Caco-2 (cell line): ENCODE results near the gene BRD1. TPM values are rescaled to one million over a fixed set of nuclear protein-coding genes. Genes with fewer than 3 reads are reported as not detected.

Source experiments
- BruUV-seq: library from RNA; stranded (reverse); fragments of 400-500 nt; replicated peaks from 2 replicates; lab custom pipeline; 2021; lab: Mats Ljungman, UMichigan
- CTCF ChIA-PET: fragments of 300-600 bp; sonication (Branson Sonifier 250); formaldehyde crosslinking; loops from one replicate; lab custom pipeline; 2022; ENCODE audit warnings: antibody characterized with exemption; lab: Charles Lee
- POLR2A ChIA-PET: fragments of 300-600 bp; sonication (Branson Sonifier 250); formaldehyde crosslinking; loops from one replicate; lab custom pipeline; 2022; ENCODE audit warnings: antibody characterized with exemption; lab: Charles Lee
- DNase-seq, 2 experiments: peaks; one replicate each; pipeline versions ENCODE4 v3.0.0 to v3.0.0-alpha.2; 2020 to 2022
- H3K27me3 ChIP-seq: replicated peaks from 2 replicates; pipeline ENCODE4 v1.6.0; 2011; ENCODE audit warnings: low read length; ENCODE audit not compliant: control insufficient read depth, insufficient read depth
- H3K36me3 ChIP-seq: 2 replicates; pipeline ENCODE4 v1.5.1; 2011; ENCODE audit warnings: low read length; ENCODE audit not compliant: control insufficient read depth, insufficient read depth
- H3K4me1 ChIP-seq: fragments of 250-450 bp; sonication (Bioruptor Pico); 2 replicates; pipeline ENCODE4 v1.5.1; 2020; ENCODE audit warnings: mild to moderate bottlenecking
- H3K4me3 ChIP-seq: 2 replicates; pipeline ENCODE4 v1.5.1; 2011; ENCODE audit warnings: low read depth, mild to moderate bottlenecking, control low read depth, low read length
- H3K9me3 ChIP-seq: fragments of 250-450 bp; sonication (Bioruptor Pico); 2 replicates; pipeline ENCODE4 v1.5.1; 2020; ENCODE audit warnings: mild to moderate bottlenecking, moderate library complexity
- H3K27ac Mint-ChIP-seq: one replicate; pipeline ENCODE4 v1.8.0; 2022; ENCODE audit warnings: mixed read lengths; ENCODE audit not compliant: unreplicated experiment
- H3K27me3 Mint-ChIP-seq: one replicate; pipeline ENCODE4 v1.8.0; 2022; ENCODE audit warnings: mixed read lengths; ENCODE audit not compliant: insufficient read depth, unreplicated experiment
- H3K36me3 Mint-ChIP-seq: one replicate; pipeline ENCODE4 v1.8.0; 2022; ENCODE audit warnings: mild to moderate bottlenecking, mixed read lengths; ENCODE audit not compliant: insufficient read depth, unreplicated experiment
- H3K4me1 Mint-ChIP-seq: one replicate; pipeline ENCODE4 v1.8.0; 2022; ENCODE audit warnings: low read depth, mixed read lengths; ENCODE audit not compliant: unreplicated experiment
- H3K4me3 Mint-ChIP-seq: one replicate; pipeline ENCODE4 v1.8.0; 2022; ENCODE audit warnings: mild to moderate bottlenecking, moderate library complexity, mixed read lengths; ENCODE audit not compliant: unreplicated experiment
- H3K9me3 Mint-ChIP-seq: one replicate; pipeline ENCODE4 v1.8.0; 2022; ENCODE audit warnings: mixed read lengths; ENCODE audit not compliant: unreplicated experiment
- CTCF ChIP-seq, 2 experiments: fragments of 200-600 bp in 1 of 2; IDR thresholded peaks; 1 replicate in 1 of 2; 2 replicates in 1 of 2; pipeline versions ENCODE4 v1.5.1 to v1.8.0; 2011 to 2022; ENCODE audit warnings: antibody characterized with exemption in 1 of 2, control low read depth in 1 of 2, inconsistent platforms in 1 of 2, low read depth in 1 of 2, low read length in 1 of 2, mild to moderate bottlenecking in 1 of 2, moderate library complexity in 1 of 2; ENCODE audit not compliant: insufficient read depth in 1 of 2, severe bottlenecking in 1 of 2, unreplicated experiment in 1 of 2
- intact Hi-C: fragments of 100-400 bp; cut with micrococcal nuclease; formaldehyde crosslinking; loops from one replicate; pipeline ENCODE4 v1.10.0; 2022; ENCODE audit not compliant: unreplicated experiment
- total RNA-seq: library from RNA; stranded (reverse); gene quantifications from 2 replicates; pipeline ENCODE4 v1.2.3, GENCODE V29; 2022

Gene BRD1
- total RNA-seq, 1 experiment from 2014 or later = 46.9 TPM

- ChIA-PET POLR2A (no interaction called here), CTCF (no interaction called here)
- BruUV-seq = no TSS peak
- H3K4me1 Mint-ChIP-seq = no peaks in the 10 kb centered on the region
- no peak overlapping the region for H3K27ac Mint-ChIP-seq
- no peaks in the 10 kb centered on the region for H3K36me3 Mint-ChIP-seq
- H3K36me3 ChIP-seq = no peaks in the 10 kb centered on the region
- no peaks in the 10 kb centered on the region for H3K9me3 ChIP-seq
- peaks cover 1% of the 10 kb centered on the region for H3K27me3 ChIP-seq
- H3K27me3 Mint-ChIP-seq = peaks cover 45% of the 10 kb centered on the region
- H3K4me3 Mint-ChIP-seq = no peak overlapping the region
- intact Hi-C loops = loop anchor here (10.0 kb wide), 1 partner anchor 291 kb away; no protein-coding TSS in a partner anchor
- no peaks in the 10 kb centered on the region for H3K4me1 ChIP-seq
- no peak for TF ChIP-seq CTCF (IDR thresholded peaks at IDR 0.05; ENCODE audit: insufficient read depth in 1 of 2, low read depth in 1 of 2, low read length in 1 of 2, severe bottlenecking in 1 of 2, unreplicated experiment in 1 of 2)
- H3K9me3 Mint-ChIP-seq = no peaks in the 10 kb centered on the region
- H3K4me3 ChIP-seq = no peak overlapping the region
- no peak for DNase-seq
Measured at GRCh38 chr22:49726022-49726681, 101.5 kb downstream of the BRD1 start.

DNA sequence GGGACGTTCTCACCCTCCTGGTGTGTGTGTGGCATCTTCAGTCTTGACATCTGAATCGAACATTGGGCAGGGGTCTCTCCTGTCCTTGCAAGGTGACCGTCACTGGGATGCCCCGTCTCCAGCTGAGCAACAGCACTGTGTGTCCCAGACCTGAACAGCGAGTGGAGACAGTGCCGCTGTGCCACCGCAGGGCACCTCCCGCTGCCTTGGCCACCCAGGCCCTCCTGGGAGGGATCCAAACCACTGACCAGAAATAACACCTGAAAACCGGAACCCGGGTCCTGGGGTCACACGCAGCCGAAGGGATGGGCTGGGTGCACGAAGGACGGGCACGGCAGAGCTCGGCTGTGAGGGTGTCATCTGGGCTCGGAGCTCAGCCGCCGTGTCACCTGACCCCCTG lies 102.2 kb downstream of the BRD1 start:
- H3K27ac Mint-ChIP-seq = no peak overlapping the region
- H3K4me3 ChIP-seq = no peak overlapping the region
- H3K4me1 ChIP-seq = no peaks in the 10 kb centered on the region
- H3K27me3 Mint-ChIP-seq = peaks cover 40% of the 10 kb centered on the region
- intact Hi-C loops = loop anchor here (10.0 kb wide), 1 partner anchor 291 kb away; no protein-coding TSS in a partner anchor
- DNase-seq = no peak
- CTCF ChIA-PET = interaction anchor here (1.0 kb wide), 1 partner anchor 93 kb away, joined by 3 read pairs; no protein-coding TSS in a partner anchor
- H3K9me3 Mint-ChIP-seq = no peaks in the 10 kb centered on the region
- H3K36me3 ChIP-seq = no peaks in the 10 kb centered on the region
- H3K9me3 ChIP-seq = no peaks in the 10 kb centered on the region
- BruUV-seq = no TSS peak
- H3K4me1 Mint-ChIP-seq = no peaks in the 10 kb centered on the region
- no peak for TF ChIP-seq CTCF (IDR thresholded peaks at IDR 0.05; ENCODE audit: insufficient read depth in 1 of 2, low read depth in 1 of 2, low read length in 1 of 2, severe bottlenecking in 1 of 2, unreplicated experiment in 1 of 2)
- H3K4me3 Mint-ChIP-seq = no peak overlapping the region
- POLR2A ChIA-PET = no interaction called here
- peaks cover 1% of the 10 kb centered on the region for H3K27me3 ChIP-seq
- H3K36me3 Mint-ChIP-seq = no peaks in the 10 kb centered on the region

DNA sequence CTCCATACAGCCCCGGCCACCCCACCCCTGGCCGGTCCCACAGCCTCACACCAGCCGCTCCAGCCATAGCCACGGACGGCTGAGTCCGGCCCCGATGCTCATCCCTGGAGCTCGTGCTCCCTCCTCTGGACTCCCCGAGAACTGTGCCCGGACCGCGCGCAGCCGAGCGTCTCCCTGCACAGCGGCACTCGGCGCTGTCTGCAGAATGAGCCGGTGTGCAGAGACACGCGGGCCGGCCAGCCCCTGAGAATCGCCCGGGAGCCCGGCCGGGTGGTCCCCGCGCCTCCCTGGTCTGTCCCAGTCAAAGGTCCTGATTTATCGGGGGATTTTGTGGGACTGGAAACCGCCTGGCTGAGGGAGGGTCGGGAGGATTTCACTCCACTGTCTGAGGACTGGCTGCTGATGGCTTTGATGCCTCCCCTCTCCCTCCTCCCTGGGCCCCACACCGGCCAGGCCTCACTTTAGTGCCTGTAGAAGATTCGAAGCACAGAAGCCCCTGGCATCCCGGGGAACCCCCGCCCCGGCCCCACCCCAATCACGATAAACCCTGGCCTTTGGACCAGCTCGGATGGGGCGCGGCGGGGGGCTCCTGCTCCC lies 102.7 kb downstream of the BRD1 start:
- peak; percentile 67 to 79 for TF ChIP-seq CTCF (IDR thresholded peaks at IDR 0.05; ENCODE audit: insufficient read depth in 1 of 2, low read depth in 1 of 2, low read length in 1 of 2, severe bottlenecking in 1 of 2, unreplicated experiment in 1 of 2)
- intact Hi-C loops = loop anchor here (10.0 kb wide), 1 partner anchor 290 kb away; no protein-coding TSS in a partner anchor
- no peaks in the 10 kb centered on the region for H3K4me1 ChIP-seq
- H3K4me3 ChIP-seq = peak overlapping the region; percentile 25
- ChIA-PET CTCF (interaction anchor here (1.0 kb wide), 1 partner anchor 92 kb away, joined by 3 read pairs; no protein-coding TSS in a partner anchor), POLR2A (no interaction called here)
- peak overlapping the region; percentile 50 for H3K4me3 Mint-ChIP-seq
- DNase-seq = peak; percentile 59 to 80
- no peaks in the 10 kb centered on the region for H3K4me1 Mint-ChIP-seq
- no peaks in the 10 kb centered on the region for H3K36me3 ChIP-seq
- H3K9me3 ChIP-seq = no peaks in the 10 kb centered on the region
- BruUV-seq = no TSS peak
- H3K27ac Mint-ChIP-seq = no peak overlapping the region
- H3K27me3 Mint-ChIP-seq = peaks cover 36% of the 10 kb centered on the region
- peaks cover 1% of the 10 kb centered on the region for H3K27me3 ChIP-seq
- no peaks in the 10 kb centered on the region for H3K36me3 Mint-ChIP-seq
- H3K9me3 Mint-ChIP-seq = no peaks in the 10 kb centered on the region
